Smooth muscle cell (in vitro differentiated cells): ENCODE data around the gene CD59. TPM values are rescaled to one million over a fixed set of nuclear protein-coding genes. Genes with fewer than 3 reads are reported as not detected.

Experiments
- DNase-seq: peaks from one replicate; lab custom pipeline; 2025; ENCODE audit not compliant: unreplicated experiment; lab: John Stamatoyannopoulos, UW
- H2AFZ ChIP-seq: fragments of 200-600 bp; sonication (generic); 2 replicates; pipeline ENCODE4 v1.6.0; 2016; ENCODE audit warnings: antibody characterized with exemption, low read depth, mild to moderate bottlenecking
- H3F3A ChIP-seq: fragments of 200-600 bp; sonication (generic); 2 replicates; pipeline ENCODE4 v1.6.0; 2017; ENCODE audit warnings: antibody characterized with exemption, low read depth
- H3K27ac ChIP-seq: fragments of 200-600 bp; sonication (generic); 2 replicates; pipeline ENCODE4 v1.5.1; 2016; ENCODE audit warnings: low read depth, mild to moderate bottlenecking
- H3K27me3 ChIP-seq: fragments of 200-600 bp; sonication (generic); 2 replicates; pipeline ENCODE4 v1.6.1; 2016; ENCODE audit warnings: low read depth, mild to moderate bottlenecking
- H3K36me3 ChIP-seq: fragments of 200-600 bp; sonication (generic); 2 replicates; pipeline ENCODE4 v1.5.1; 2016; ENCODE audit warnings: low read depth
- H3K4me1 ChIP-seq: fragments of 200-600 bp; sonication (generic); 2 replicates; pipeline ENCODE4 v1.5.1; 2016; ENCODE audit warnings: low read depth
- H3K4me2 ChIP-seq: fragments of 200-600 bp; sonication (generic); 2 replicates; pipeline ENCODE4 v1.6.0; 2016; ENCODE audit warnings: mild to moderate bottlenecking
- H3K4me3 ChIP-seq: fragments of 200-600 bp; sonication (generic); 2 replicates; pipeline ENCODE4 v1.5.1; 2016; ENCODE audit warnings: mild to moderate bottlenecking
- H3K79me2 ChIP-seq: fragments of 200-600 bp; sonication (generic); 2 replicates; pipeline ENCODE4 v1.6.0; 2016; ENCODE audit warnings: low read depth, mild to moderate bottlenecking
- H3K9ac ChIP-seq: fragments of 200-600 bp; sonication (generic); 2 replicates; pipeline ENCODE4 v1.6.0; 2016; ENCODE audit warnings: low read depth
- H3K9me3 ChIP-seq: fragments of 200-600 bp; sonication (generic); replicated peaks from 2 replicates; pipeline ENCODE4 v1.5.1; 2016; ENCODE audit warnings: low read depth
- H4K20me1 ChIP-seq: fragments of 200-600 bp; sonication (generic); 2 replicates; pipeline ENCODE4 v1.6.0; 2016; ENCODE audit warnings: low read depth
- CTCF ChIP-seq: fragments of 200-600 bp; sonication (generic); IDR thresholded peaks from 2 replicates; pipeline ENCODE4 v1.5.1; 2017; ENCODE audit warnings: borderline replicate concordance, mild to moderate bottlenecking, antibody characterized with exemption; ENCODE audit not compliant: insufficient read depth, poor library complexity, severe bottlenecking
- WGBS: methylation state at CpG from one replicate; pipeline ENCODE4 v1.1.7; 2016; ENCODE audit warnings: low lambda C conversion rate; 5-methylcytosine and 5-hydroxymethylcytosine counted together
- polyA plus RNA-seq: library from polyadenylated mRNA; unstranded; fragments of >200 nt; fragmentation: Nextera tagmentation; extraction: Ambion mirVana; gene quantifications from 2 replicates; pipeline ENCODE4 v1.2.1, GENCODE V29; 2016
- total RNA-seq: library from RNA; depleted of rRNA; stranded (reverse); fragments of >200 nt; gene quantifications from 2 replicates; pipeline ENCODE4 v1.2.3, GENCODE V29; 2014

The CD59 gene
- total and polyA plus RNA-seq, 2 experiments from 2014 or later = 291 to 563 TPM

GRCh38 chr11:33774736-33775466 is 38.7 kb upstream of the CD59 start:
- no peak for TF ChIP-seq CTCF
- WGBS = 6% methylated on average over 23 of the region's 23 CpGs
- H3K9ac ChIP-seq = peak overlapping the region; percentile 79
- peak overlapping the region; percentile 19 for H3K27ac ChIP-seq
- peaks cover 28% of the 10 kb centered on the region for H3K79me2 ChIP-seq
- H3K36me3 ChIP-seq = no peaks in the 10 kb centered on the region
- peak overlapping the region; percentile 99 for H2AFZ ChIP-seq
- peak overlapping the region; percentile 79 for H3K4me3 ChIP-seq
- H3K9me3 ChIP-seq = no peaks in the 10 kb centered on the region
- H3K4me1 ChIP-seq = peaks cover 12% of the 10 kb centered on the region
- no peaks in the 10 kb centered on the region for H3K27me3 ChIP-seq
- DNase-seq = no peak
- H3F3A ChIP-seq = no peaks in the 10 kb centered on the region
- H4K20me1 ChIP-seq = peaks cover 35% of the 10 kb centered on the region
- peak overlapping the region; percentile 100 for H3K4me2 ChIP-seq

DNA sequence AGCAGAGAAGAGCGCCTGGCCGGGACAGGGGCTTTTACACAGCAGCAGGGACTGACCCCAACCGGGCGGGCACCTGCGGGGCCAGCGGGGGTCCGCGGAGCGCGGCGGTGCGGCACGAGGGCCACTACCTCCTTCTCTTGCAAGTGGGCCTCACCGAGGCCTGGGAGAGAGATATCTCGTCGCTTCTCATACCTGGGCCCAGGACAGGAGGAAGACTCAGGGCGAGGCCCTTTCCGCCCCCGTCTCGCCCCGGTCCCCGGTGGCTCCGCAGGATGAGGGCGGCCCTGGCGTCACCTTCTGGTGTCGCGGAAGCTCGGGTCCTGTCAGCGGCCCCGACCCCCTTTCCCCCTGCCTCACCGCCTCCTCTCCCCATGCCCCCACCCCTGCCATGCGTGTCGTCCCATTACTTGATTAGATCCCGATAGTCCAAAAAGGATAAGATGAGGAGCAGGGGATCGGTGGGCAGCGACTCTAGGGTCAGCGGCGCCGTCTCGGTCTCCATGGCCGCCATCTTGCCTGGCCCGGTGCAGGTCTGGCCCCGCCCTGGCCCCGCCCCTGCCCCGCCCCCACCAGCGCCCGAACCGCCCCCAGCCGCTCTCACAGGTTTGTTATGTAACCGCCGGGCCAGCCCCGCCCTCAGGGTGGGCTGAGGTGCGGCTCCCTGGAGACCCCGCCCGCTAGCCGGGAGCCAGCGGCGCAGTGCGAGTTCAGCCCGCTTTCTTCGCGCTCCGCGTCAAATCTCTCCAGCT is 37.9 kb upstream of the CD59 start, which contains the start of gene FBXO3:
Gene FBXO3, minus strand, starts transcription at position 534 of the 749 bp plus-strand sequence. Its CDS starts 23 bp downstream, at position 511.
- WGBS = under 1% methylated on average over 35 of the region's 64 CpGs
- peaks cover 8% of the 10 kb centered on the region for H3K4me1 ChIP-seq

GRCh38 chr11:33773404-33773986 is 37.3 kb upstream of the CD59 start:
- Histone ChIP-seq H3K79me2 (peaks cover 28% of the 10 kb centered on the region), H2AFZ (peak overlapping the region; percentile 94), H3K27me3 (no peaks in the 10 kb centered on the region), H4K20me1 (peaks cover 36% of the 10 kb centered on the region), H3K4me1 (peaks cover 6% of the 10 kb centered on the region), H3K4me2 (peak overlapping the region; percentile 100), H3K4me3 (peak overlapping the region; percentile 79), H3F3A (no peaks in the 10 kb centered on the region), H3K27ac (peak overlapping the region; percentile 59), H3K9ac (peak overlapping the region; percentile 79), H3K36me3 (no peaks in the 10 kb centered on the region), H3K9me3 (no peaks in the 10 kb centered on the region)
- no peak for TF ChIP-seq CTCF
- no peak for DNase-seq
- 11% methylated on average over 22 of the region's 22 CpGs for WGBS

More for the DNA sequence above, 37.9 kb upstream of the CD59 start, which contains the start of gene FBXO3:
- Histone ChIP-seq H3K9me3 (no peaks in the 10 kb centered on the region), H3K27ac (peak within 1 kb of the TSS; percentile 59), H4K20me1 (peaks cover 36% of the 10 kb centered on the region), H2AFZ (peak within 1 kb of the TSS; percentile 99), H3K36me3 (no peaks in the 10 kb centered on the region), H3K4me2 (peak within 1 kb of the TSS; percentile 100), H3K27me3 (no peaks in the 10 kb centered on the region), H3F3A (no peaks in the 10 kb centered on the region), H3K79me2 (peaks cover 28% of the 10 kb centered on the region), H3K4me3 (peak within 1 kb of the TSS; percentile 79), H3K9ac (peak within 1 kb of the TSS; percentile 79)
- DNase-seq = peak; percentile 62
- TF ChIP-seq CTCF = no peak
